ENCODE data around the gene TBX10. TPM values are rescaled to one million over a fixed set of nuclear protein-coding genes. Genes with fewer than 3 reads are reported as not detected.

The TBX10 gene
- total RNA-seq, 1 donor from 2014 or later: not detected

DNA sequence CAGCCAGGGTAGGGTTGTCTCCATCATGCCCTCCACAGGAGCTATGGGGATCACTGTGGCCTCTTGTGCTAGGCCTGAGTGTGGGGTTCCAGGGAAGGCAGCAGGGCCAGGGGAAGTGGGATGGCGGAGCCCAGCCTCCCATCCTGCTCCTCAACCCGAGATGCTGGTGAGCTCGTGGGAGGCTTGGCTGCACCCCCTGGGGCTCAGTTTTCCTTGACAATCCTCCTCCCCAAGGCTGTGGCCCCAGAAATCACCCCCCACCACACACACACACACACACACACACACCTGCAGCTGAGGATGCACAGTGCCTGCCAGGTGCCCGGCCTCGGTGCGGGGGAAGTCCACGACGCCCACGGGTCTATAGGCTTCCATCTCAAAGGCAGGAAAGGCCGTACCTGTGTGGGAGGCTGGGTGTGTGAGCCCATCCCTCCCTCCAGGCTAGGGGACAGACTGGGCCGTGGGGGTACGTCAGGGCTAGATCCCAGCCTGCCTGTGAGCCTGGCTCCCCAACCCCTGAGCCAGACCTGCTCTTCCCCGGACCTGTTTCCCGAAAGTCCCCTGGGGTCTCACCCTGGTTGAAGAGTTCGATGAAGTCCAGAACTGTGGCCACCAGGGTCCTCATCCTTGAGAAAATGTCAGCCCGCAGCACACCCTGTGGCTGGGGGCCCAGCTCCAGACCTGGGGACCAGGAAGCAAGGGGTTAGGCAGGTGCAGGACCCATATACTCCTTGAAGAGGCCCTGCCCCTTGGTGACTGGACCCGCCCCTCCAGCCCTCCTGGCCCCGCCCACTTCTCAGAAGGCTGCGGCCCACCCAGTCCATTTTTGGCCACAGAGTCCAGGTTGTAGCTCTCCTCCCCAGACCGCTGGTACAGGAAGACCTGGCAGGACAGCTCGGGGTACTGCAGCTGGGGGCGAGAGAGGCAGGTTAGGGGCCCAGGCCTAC is 5.2 kb upstream of the TBX10 start:
- Mint-ChIP-seq H3K36me3 (no peaks in the 10 kb centered on the region), H3K4me1 (no peaks in the 10 kb centered on the region), H3K4me3 (no peak overlapping the region), H3K27me3 (ENCODE audit: low read depth) (peaks cover 49% of the 10 kb centered on the region), H3K9me3 (no peaks in the 10 kb centered on the region), H3K27ac (no peak overlapping the region)
- DNase-seq (ENCODE audit: low spot score in 2 of 2, unreplicated experiment in 2 of 2): no peak
- TF ChIP-seq, protein P1, sequence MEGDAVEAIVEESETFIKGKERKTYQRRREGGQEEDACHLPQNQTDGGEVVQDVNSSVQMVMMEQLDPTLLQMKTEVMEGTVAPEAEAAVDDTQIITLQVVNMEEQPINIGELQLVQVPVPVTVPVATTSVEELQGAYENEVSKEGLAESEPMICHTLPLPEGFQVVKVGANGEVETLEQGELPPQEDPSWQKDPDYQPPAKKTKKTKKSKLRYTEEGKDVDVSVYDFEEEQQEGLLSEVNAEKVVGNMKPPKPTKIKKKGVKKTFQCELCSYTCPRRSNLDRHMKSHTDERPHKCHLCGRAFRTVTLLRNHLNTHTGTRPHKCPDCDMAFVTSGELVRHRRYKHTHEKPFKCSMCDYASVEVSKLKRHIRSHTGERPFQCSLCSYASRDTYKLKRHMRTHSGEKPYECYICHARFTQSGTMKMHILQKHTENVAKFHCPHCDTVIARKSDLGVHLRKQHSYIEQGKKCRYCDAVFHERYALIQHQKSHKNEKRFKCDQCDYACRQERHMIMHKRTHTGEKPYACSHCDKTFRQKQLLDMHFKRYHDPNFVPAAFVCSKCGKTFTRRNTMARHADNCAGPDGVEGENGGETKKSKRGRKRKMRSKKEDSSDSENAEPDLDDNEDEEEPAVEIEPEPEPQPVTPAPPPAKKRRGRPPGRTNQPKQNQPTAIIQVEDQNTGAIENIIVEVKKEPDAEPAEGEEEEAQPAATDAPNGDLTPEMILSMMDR (IDR thresholded peaks at IDR 0.05; ENCODE audit: unreplicated experiment): no peak

DNA sequence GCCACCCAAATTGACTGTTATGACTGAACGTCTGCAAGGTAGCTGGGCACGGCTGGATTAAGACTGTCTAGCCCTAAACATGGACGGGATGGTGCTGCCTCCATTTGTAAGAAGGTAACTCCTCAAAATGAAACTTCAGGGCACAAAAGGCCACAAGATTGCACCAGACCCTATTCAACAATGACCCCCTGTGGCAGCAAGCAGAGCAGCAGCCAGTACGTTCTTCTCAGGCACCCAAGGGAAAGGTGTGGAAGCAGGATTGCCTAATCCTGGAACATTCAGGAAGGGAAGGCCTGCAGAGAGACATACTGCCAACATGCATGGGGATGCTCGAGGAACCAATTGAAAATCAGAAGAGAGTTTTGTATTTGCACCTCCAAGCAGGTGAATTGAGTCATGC is 4.5 kb upstream of the TBX10 start:
- Mint-ChIP-seq H3K36me3 (no peaks in the 10 kb centered on the region), H3K9me3 (no peaks in the 10 kb centered on the region), H3K4me1 (no peaks in the 10 kb centered on the region), H3K27ac (no peak overlapping the region), H3K27me3 (ENCODE audit: low read depth) (peaks cover 45% of the 10 kb centered on the region), H3K4me3 (no peak overlapping the region)
- no peak for DNase-seq (ENCODE audit: low spot score in 2 of 2, unreplicated experiment in 2 of 2)
- TF ChIP-seq, protein P1 (IDR thresholded peaks at IDR 0.05; ENCODE audit: unreplicated experiment): no peak

DNA sequence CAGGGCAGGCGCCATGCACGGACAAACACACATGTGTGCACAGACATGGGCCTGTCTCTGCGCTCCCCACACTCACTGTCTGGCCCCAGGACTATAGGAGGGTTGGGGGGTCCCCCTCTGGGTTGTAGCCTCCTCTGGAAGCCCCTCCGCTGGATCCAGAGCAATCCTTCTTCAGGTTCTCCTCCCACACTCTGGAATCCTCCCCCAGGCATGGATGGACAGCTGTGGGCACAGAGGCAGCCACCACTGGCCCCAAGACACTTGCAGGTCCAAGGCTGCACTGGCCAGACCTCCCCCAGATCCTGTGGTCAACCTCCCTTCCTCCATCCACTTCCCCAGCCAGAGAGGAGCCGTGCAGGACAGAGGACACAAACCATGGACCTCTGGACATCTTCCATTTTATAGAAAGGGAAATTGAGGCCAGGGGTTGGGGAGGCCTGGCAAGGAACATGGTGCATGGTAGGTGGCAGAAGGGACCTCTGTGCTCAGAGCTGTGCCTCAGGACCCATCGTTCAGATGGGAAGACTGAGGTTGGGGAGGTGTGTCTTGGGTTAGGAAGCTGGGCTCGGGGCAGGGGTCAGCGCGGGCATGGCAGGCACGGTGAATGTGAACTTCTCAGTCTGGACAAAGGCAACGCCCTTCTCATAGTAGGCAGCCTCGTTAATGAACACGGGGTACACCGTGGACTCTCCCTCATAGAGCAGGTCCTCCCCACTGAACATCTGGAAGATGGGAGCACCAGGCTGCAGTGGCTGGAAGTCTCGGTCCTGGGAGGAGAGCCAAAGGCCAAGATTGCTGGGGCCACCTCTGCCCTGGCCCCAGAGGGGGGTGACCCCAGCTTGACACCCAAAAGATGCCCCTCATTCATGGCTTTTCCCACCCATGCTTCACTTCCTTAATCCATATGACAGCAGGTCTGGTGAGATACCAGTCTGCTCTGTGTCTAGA is 2.9 kb upstream of the TBX10 start:
- no peaks in the 10 kb centered on the region for H3K9me3 Mint-ChIP-seq
- TF ChIP-seq, protein P1 (IDR thresholded peaks at IDR 0.05; ENCODE audit: unreplicated experiment): no peak
- no peaks in the 10 kb centered on the region for H3K4me1 Mint-ChIP-seq
- no peaks in the 10 kb centered on the region for H3K36me3 Mint-ChIP-seq
- no peak overlapping the region for H3K27ac Mint-ChIP-seq
- H3K4me3 Mint-ChIP-seq: no peak overlapping the region
- H3K27me3 Mint-ChIP-seq (ENCODE audit: low read depth): peaks cover 36% of the 10 kb centered on the region
- no peak for DNase-seq (ENCODE audit: low spot score in 2 of 2, unreplicated experiment in 2 of 2)

DNA sequence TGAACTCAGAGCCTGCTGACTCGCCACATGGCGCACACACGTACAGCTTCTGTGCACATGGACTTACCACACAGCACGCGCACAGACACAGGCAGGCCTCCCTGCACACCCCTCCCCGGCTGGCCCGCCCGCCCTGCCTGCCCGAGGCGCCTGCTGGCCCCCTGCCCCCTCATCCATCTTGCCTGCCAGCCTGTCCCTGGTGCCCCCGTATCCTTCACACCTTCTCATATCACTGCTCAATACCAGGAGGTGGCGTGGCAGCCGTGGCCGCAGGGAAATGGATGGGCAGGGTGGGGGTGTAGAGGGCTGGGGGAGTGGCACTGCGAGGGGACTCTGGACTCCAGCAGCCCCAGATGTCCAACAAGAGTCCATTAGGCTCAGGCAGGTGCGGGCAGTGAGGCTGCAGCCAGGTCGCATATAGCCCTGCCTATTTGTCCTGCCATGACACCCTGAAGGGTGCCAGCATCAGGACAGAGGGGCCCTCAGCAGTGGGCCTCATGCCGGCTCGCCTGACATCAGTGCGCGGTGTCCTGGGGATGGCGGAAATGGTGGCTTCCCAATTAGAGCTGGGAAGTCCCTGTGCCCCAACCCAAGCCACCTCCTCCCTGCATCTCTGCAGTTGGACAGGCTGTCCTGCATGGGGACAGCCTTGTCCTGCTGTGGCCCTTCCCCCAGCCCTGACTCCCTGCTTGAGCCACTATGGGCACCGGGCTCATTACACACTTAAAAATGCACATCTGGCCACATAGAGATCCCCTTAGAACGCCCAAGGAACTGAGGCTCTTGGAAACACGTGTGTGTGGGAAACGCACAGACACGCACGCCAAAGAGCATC is 2.0 kb upstream of the TBX10 start:
- TF ChIP-seq, protein P1 (IDR thresholded peaks at IDR 0.05; ENCODE audit: unreplicated experiment): no peak
- Mint-ChIP-seq H3K4me3 (no peak overlapping the region), H3K27me3 (ENCODE audit: low read depth) (peaks cover 30% of the 10 kb centered on the region), H3K36me3 (no peaks in the 10 kb centered on the region), H3K9me3 (no peaks in the 10 kb centered on the region), H3K4me1 (no peaks in the 10 kb centered on the region), H3K27ac (no peak overlapping the region)
- DNase-seq (ENCODE audit: low spot score in 2 of 2, unreplicated experiment in 2 of 2): no peak

DNA sequence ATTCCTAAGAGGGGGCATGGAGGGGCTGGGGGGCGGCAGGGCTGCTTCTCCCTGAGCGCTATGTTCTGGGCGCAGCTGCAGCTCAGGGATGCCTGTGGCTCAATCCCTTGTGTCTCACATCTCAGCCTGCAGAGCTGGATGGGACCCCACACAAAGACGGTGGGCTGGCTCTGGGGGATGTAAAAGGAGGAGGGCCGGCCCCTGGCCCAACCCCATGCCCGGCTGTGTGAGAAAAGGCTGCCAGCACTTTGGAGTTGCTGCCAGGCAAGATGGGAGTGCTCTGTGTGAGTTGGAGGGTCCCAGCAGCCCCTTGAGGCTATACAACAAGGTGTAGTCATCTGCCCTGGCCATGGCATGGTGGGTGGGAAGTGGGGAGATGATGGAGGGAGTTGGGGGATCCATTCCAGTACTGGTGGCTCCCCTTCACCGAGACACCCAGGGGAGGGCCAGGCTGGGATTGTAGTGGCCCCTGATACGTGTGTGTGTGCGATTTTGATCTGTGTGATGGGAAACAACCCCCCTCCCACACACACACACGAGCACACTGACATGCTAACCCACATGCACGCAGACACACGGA is 1.3 kb upstream of the TBX10 start:
- DNase-seq (ENCODE audit: low spot score in 2 of 2, unreplicated experiment in 2 of 2): no peak
- H3K36me3 Mint-ChIP-seq: no peaks in the 10 kb centered on the region
- H3K9me3 Mint-ChIP-seq: no peaks in the 10 kb centered on the region
- no peak overlapping the region for H3K4me3 Mint-ChIP-seq
- TF ChIP-seq, protein P1 (IDR thresholded peaks at IDR 0.05; ENCODE audit: unreplicated experiment): no peak
- peaks cover 26% of the 10 kb centered on the region for H3K27me3 Mint-ChIP-seq (ENCODE audit: low read depth)
- no peaks in the 10 kb centered on the region for H3K4me1 Mint-ChIP-seq
- no peak overlapping the region for H3K27ac Mint-ChIP-seq

Measured in mesothelial cell of epicardium (in vitro differentiated cells).